Prostate gland (tissue), 2 donors: ENCODE data around the gene ATP13A3. TPM values are rescaled to one million over a fixed set of nuclear protein-coding genes. Genes with fewer than 3 reads are reported as not detected.

ENCODE experiments used
- small RNA-seq, 2 donors: library from RNA; depleted of rRNA; stranded (forward); fragments of <200 nt; gene quantifications; one replicate each; pipeline ENCODE3, GENCODE V24; 2016
- total RNA-seq, 2 donors: library from RNA; depleted of rRNA; stranded (reverse); fragments of >200 nt; gene quantifications; one replicate each; pipeline ENCODE4 v1.1.0, GENCODE V29; 2016

The ATP13A3 gene
- total RNA-seq, 2 donors from 2014 or later, result 75.4 to 80.4 TPM

Small RNA genes lying within 50 kb of the gene (small RNA-seq; reads per million reads assigned to genes)
- gene AC108676.2, result 0 reads per million in 2 donors
- 0 reads per million in 2 donors for gene RNU6-1101P

Other genes with a start within 250 kb of the ATP13A3 start
- gene CPN2, start 135.7 kb downstream of the ATP13A3 start, total RNA-seq, result 1 to 10 TPM in 1 of 2 donors, not detected in 1; 1.3 TPM
- gene LRRC15, start 117.3 kb downstream of the ATP13A3 start, total RNA-seq, result 1 to 10 TPM in 1 of 2 donors, not detected in 1; 1.1 TPM
- not detected for gene GP5, start 87.7 kb downstream of the ATP13A3 start, total RNA-seq
- 10 to 100 TPM; 11.0 to 11.1 TPM for gene TMEM44, start 146.4 kb upstream of the ATP13A3 start, total RNA-seq
- gene LSG1, start 185.2 kb upstream of the ATP13A3 start, total RNA-seq, result 10 to 100 TPM; 25.9 to 49.6 TPM
- 10 to 100 TPM; 39.6 to 93.6 TPM for gene FAM43A, start 198.9 kb upstream of the ATP13A3 start, total RNA-seq